Calu3 (cell line): ENCODE results near the gene CFAP99. TPM values are rescaled to one million over a fixed set of nuclear protein-coding genes. Genes with fewer than 3 reads are reported as not detected.

Experiments used
- BruUV-seq: library from RNA; stranded (reverse); fragments of 400-500 nt; replicated peaks from 2 replicates; lab custom pipeline; 2021; lab: Mats Ljungman, UMichigan
- CTCF ChIA-PET: fragments of 300-600 bp; sonication (Branson Sonifier 250); formaldehyde crosslinking; loops from one replicate; lab custom pipeline; 2022; ENCODE audit warnings: antibody characterized with exemption; lab: Charles Lee
- DNase-seq: peaks from one replicate; pipeline ENCODE4 v3.0.0; 2022
- H3K27ac Mint-ChIP-seq: one replicate; pipeline ENCODE4 v1.8.0; 2022; ENCODE audit warnings: mixed read lengths; ENCODE audit not compliant: unreplicated experiment
- H3K27me3 Mint-ChIP-seq: one replicate; pipeline ENCODE4 v1.8.0; 2022; ENCODE audit warnings: mixed read lengths; ENCODE audit not compliant: unreplicated experiment
- H3K36me3 Mint-ChIP-seq: one replicate; pipeline ENCODE4 v1.8.0; 2022; ENCODE audit warnings: mild to moderate bottlenecking, moderate library complexity, mixed read lengths; ENCODE audit not compliant: insufficient read depth, unreplicated experiment
- H3K4me1 Mint-ChIP-seq: one replicate; pipeline ENCODE4 v1.8.0; 2022; ENCODE audit warnings: mild to moderate bottlenecking, low read depth, mixed read lengths; ENCODE audit not compliant: unreplicated experiment
- H3K4me3 Mint-ChIP-seq: one replicate; pipeline ENCODE4 v1.8.0; 2022; ENCODE audit warnings: mild to moderate bottlenecking, low read depth, moderate library complexity, mixed read lengths; ENCODE audit not compliant: unreplicated experiment
- H3K9me3 Mint-ChIP-seq: one replicate; pipeline ENCODE4 v1.8.0; 2022; ENCODE audit warnings: low read depth, mixed read lengths; ENCODE audit not compliant: unreplicated experiment
- intact Hi-C: fragments of 100-400 bp; cut with micrococcal nuclease; formaldehyde crosslinking; loops from one replicate; pipeline ENCODE4 v1.10.0; 2022; ENCODE audit not compliant: unreplicated experiment
- total RNA-seq: library from RNA; stranded (reverse); gene quantifications from 2 replicates; pipeline ENCODE4 v1.2.3, GENCODE V29; 2022
- TF ChIP-seq, protein P1 (sequence below): fragments of 200-600 bp; IDR thresholded peaks from one replicate; pipeline ENCODE4 v1.8.0; 2022; ENCODE audit warnings: antibody characterized with exemption; ENCODE audit not compliant: unreplicated experiment

The CFAP99 gene
- total RNA-seq, 1 experiment from 2014 or later: not detected

DNA sequence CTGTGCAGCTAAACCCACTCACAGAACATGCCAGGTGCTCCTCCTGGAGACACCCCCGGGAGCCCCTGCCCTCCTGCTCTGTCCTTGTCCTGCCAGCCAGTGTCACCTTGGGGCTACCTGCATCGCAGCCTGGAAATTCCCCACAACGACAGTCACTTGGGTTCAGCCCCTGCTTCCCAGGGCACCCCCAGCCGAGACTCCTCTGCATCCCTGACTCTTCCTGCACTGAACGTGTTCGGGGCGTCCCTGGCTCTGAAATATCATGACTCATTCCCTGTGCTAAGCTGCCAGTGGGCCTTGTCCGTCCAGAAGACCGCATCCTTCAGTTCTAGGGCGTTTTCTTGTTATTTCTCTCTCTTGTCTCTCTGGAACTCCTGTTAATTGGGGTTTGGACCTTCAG is 5.8 kb downstream of the CFAP99 start:
- Mint-ChIP-seq H3K36me3 (no peaks in the 10 kb centered on the region), H3K27ac (no peak overlapping the region), H3K4me3 (no peak overlapping the region), H3K9me3 (no peaks in the 10 kb centered on the region), H3K27me3 (peaks cover 66% of the 10 kb centered on the region), H3K4me1 (peaks cover 9% of the 10 kb centered on the region)
- CTCF ChIA-PET: no interaction called here
- no peak for DNase-seq
- TF ChIP-seq, protein P1, sequence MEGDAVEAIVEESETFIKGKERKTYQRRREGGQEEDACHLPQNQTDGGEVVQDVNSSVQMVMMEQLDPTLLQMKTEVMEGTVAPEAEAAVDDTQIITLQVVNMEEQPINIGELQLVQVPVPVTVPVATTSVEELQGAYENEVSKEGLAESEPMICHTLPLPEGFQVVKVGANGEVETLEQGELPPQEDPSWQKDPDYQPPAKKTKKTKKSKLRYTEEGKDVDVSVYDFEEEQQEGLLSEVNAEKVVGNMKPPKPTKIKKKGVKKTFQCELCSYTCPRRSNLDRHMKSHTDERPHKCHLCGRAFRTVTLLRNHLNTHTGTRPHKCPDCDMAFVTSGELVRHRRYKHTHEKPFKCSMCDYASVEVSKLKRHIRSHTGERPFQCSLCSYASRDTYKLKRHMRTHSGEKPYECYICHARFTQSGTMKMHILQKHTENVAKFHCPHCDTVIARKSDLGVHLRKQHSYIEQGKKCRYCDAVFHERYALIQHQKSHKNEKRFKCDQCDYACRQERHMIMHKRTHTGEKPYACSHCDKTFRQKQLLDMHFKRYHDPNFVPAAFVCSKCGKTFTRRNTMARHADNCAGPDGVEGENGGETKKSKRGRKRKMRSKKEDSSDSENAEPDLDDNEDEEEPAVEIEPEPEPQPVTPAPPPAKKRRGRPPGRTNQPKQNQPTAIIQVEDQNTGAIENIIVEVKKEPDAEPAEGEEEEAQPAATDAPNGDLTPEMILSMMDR: no peak
- intact Hi-C loops: no loop called here
- no TSS peak for BruUV-seq

DNA sequence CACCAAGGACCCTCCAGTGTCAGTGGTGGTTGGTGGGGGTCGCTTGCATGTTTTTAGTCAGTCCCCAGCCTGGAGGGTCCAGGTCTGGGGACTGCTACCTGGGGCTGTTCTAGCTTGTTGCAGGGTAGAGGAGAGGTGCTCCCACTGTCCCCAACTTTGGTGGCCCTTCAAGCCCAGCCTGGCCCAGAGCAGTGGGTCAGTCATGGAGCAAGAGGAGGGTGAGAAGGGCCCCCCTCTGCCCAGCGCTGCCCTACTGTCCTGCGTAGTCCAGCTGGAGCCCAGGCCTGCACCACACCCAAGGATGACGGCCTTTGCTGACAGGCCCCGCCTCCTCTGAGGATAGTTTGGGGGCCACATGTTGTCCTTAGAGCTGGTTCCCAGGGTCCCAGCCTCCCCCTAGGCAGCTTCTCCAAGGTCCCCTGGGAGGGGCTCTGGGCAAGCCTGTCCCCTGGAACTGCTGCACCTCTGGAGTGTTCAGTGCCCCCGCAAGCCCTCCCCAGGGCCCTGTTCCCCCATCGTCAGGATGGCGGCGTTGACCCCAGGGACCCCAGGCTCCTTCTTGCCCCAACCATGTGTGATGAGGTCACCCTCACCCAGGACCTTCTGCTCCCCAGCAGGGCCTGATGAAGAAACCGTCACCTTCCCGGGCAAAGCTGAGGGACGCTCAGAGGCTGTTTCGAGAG is 6.8 kb downstream of the CFAP99 start:
- Mint-ChIP-seq H3K4me3 (no peak overlapping the region), H3K4me1 (no peaks in the 10 kb centered on the region), H3K27ac (no peak overlapping the region), H3K36me3 (no peaks in the 10 kb centered on the region), H3K9me3 (no peaks in the 10 kb centered on the region), H3K27me3 (peaks cover 56% of the 10 kb centered on the region)
- BruUV-seq: no TSS peak
- CTCF ChIA-PET: no interaction called here
- DNase-seq: no peak
- TF ChIP-seq, protein P1: no peak
- intact Hi-C loops: no loop called here

DNA sequence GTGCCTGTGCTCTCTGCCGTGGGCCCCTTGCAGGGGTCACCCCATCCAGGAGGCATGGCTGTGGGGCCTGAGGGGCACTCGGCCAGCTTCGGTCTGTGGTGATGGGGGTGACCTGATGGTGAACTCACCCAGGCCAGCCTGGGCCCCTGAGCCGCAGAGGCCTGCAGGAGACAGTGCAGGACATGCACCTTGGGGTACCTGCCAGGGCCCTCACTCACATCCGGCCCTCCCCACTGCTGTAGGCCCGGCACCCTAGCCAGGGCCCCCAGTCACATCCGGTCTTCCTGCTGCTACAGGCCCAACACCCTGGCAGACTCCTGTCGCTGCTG is 7.3 kb downstream of the CFAP99 start:
- Mint-ChIP-seq H3K9me3 (no peaks in the 10 kb centered on the region), H3K4me3 (no peak overlapping the region)
- BruUV-seq: no TSS peak

GRCh38 chr4:2426711-2427275 is 8.0 kb downstream of the CFAP99 start:
- no TSS peak for BruUV-seq
- CTCF ChIA-PET: no interaction called here
- Mint-ChIP-seq H3K9me3 (no peaks in the 10 kb centered on the region), H3K27me3 (peaks cover 47% of the 10 kb centered on the region), H3K4me3 (no peak overlapping the region), H3K36me3 (no peaks in the 10 kb centered on the region), H3K27ac (no peak overlapping the region), H3K4me1 (no peaks in the 10 kb centered on the region)
- DNase-seq: no peak
- TF ChIP-seq, protein P1: no peak
- intact Hi-C loops: no loop called here

More for the DNA sequence above, 7.3 kb downstream of the CFAP99 start:
- intact Hi-C loops: no loop called here
- no peaks in the 10 kb centered on the region for H3K4me1 Mint-ChIP-seq
- DNase-seq: no peak
- no peaks in the 10 kb centered on the region for H3K36me3 Mint-ChIP-seq
- CTCF ChIA-PET: no interaction called here
- TF ChIP-seq, protein P1: no peak
- H3K27me3 Mint-ChIP-seq: peaks cover 51% of the 10 kb centered on the region
- H3K27ac Mint-ChIP-seq: no peak overlapping the region
